ENCODE results near the gene IRAK2. TPM values are rescaled to one million over a fixed set of nuclear protein-coding genes. Genes with fewer than 3 reads are reported as not detected.
"Not testable (repeated sequence)": the region's sequence is repeated elsewhere in the genome, so short reads cannot be mapped to it uniquely, and the experiment has no call there.

IRAK2 gene
- total and polyA plus RNA-seq, 8 donors, result 0.45 to 6.2 (median 2.3) TPM; not detected in 1

DNA sequence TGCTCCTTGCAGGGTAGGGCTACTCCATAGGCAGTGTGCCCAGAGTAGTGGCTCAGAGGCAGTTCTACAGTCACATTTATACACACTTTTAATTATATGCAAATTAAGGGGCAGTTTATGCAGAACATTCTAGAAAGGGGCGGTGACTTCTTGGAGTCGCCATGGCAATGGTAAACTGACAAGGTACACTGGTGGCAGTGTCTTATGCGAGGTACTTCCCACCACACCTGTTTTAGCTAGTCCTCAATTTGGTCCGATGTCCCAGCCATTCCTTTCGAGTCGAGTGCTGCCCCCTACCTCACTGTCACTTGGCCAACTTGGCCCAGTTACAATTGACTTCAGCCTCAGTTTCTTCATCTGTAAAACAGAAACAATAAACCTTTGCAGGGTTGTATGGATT is 3.8 kb upstream of the IRAK2 start:
- H3K27me3 ChIP-seq, result no peaks in the 10 kb centered on the region
- no peaks in the 10 kb centered on the region for H3K9me3 ChIP-seq
- no peak overlapping the region for H3K27ac ChIP-seq
- no peak for DNase-seq
- TF ChIP-seq POLR2AphosphoS5 (IDR thresholded peaks at IDR 0.05) (no peak), CTCF (IDR thresholded peaks at IDR 0.05) (no peak), POLR2A (IDR thresholded peaks at IDR 0.05) (no peak), EP300 (IDR thresholded peaks at IDR 0.05) (no peak)
- 72 to 85% (median 76%) methylated on average over 6 of the region's 6 CpGs for WGBS, 5 donors
- intact Hi-C loops (cut with DNase I; ENCODE audit: low total_unique reads), result loop anchor here (10.0 kb wide), 1 partner anchor 64 kb away; no protein-coding TSS in a partner anchor
- H3K4me1 ChIP-seq, result peaks cover 10 to 19% (median 13%) of the 10 kb centered on the region in 4 donors
- H3K36me3 ChIP-seq, result no peaks in the 10 kb centered on the region
- no peak overlapping the region for H3K4me3 ChIP-seq

GRCh38 chr3:10162185-10162584 is 2.5 kb upstream of the IRAK2 start:
- DNase-seq, result no peak
- Histone ChIP-seq H3K27me3 (no peaks in the 10 kb centered on the region), H3K4me3 (no peak overlapping the region), H3K9me3 (no peaks in the 10 kb centered on the region), H3K36me3 (no peaks in the 10 kb centered on the region), H3K4me1 (peaks cover 10 to 27% (median 15%) of the 10 kb centered on the region in 4 donors), H3K27ac (no peak overlapping the region)
- WGBS, 5 donors, result 82 to 88% (median 87%) methylated on average over 6 of the region's 6 CpGs
- intact Hi-C loops (cut with DNase I; ENCODE audit: low total_unique reads), result loop anchor here (10.0 kb wide), 1 partner anchor 63 kb away; no protein-coding TSS in a partner anchor
- TF ChIP-seq POLR2AphosphoS5 (IDR thresholded peaks at IDR 0.05), result no peak
- TF ChIP-seq POLR2A (IDR thresholded peaks at IDR 0.05), result no peak
- TF ChIP-seq CTCF (IDR thresholded peaks at IDR 0.05), result no peak
- TF ChIP-seq EP300 (IDR thresholded peaks at IDR 0.05), result no peak

DNA sequence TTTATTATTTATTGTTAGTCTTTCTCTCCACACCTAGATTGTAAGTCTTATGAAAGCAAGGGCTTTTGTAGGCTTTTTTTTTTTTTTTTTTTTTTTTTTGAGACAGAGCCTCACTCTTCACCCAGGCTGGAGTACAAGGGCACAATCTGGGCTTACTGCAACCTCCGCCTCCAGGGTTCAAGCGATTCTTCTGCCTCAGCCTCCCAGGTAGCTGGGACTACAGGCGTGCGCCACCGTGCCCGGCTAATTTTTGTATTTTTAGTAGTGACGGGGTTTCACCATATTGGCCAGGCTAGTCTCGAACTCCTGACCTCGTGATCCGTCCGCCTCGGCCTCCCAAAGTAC is 546 bp upstream of the IRAK2 start:
- H3K9me3 ChIP-seq, H3K36me3 ChIP-seq, DNase-seq, H3K27me3 ChIP-seq: not testable (repeated sequence)
- Histone ChIP-seq H3K4me3 (peak overlapping the region; percentile 74 to 85 (median 76)), H3K4me1 (peaks cover 10 to 27% (median 15%) of the 10 kb centered on the region in 4 donors), H3K27ac (peak overlapping the region in 2 of 5 donors; percentile 80 to 82)
- intact Hi-C loops (cut with DNase I; ENCODE audit: low total_unique reads), result loop anchor here (10.0 kb wide), 1 partner anchor 61 kb away; no protein-coding TSS in a partner anchor
- WGBS, 5 donors, result 67 to 76% (median 70%) methylated on average over 12 of the region's 12 CpGs

GRCh38 chr3:10166213-10166604 is 1.5 kb downstream of the IRAK2 start:
- no peak for DNase-seq
- Histone ChIP-seq H3K4me3 (peak overlapping the region in 1 of 4 donors; percentile 85), H3K27me3 (no peaks in the 10 kb centered on the region), H3K36me3 (peaks cover 0 to 9% (median 2%) of the 10 kb centered on the region in 4 donors), H3K27ac (no peak overlapping the region), H3K4me1 (peaks cover 10 to 27% (median 15%) of the 10 kb centered on the region in 4 donors), H3K9me3 (peaks cover 0 to 12% (median 7%) of the 10 kb centered on the region in 4 donors)
- 89 to 96% (median 91%) methylated on average over 5 of the region's 5 CpGs for WGBS, 5 donors
- intact Hi-C loops (cut with DNase I; ENCODE audit: low total_unique reads), result loop anchor here (10.0 kb wide), 1 partner anchor 59 kb away; no protein-coding TSS in a partner anchor
- no peak for TF ChIP-seq EP300 (IDR thresholded peaks at IDR 0.05)
- TF ChIP-seq POLR2A (IDR thresholded peaks at IDR 0.05), result no peak
- TF ChIP-seq POLR2AphosphoS5 (IDR thresholded peaks at IDR 0.05), result no peak

GRCh38 chr3:10169000-10169496 is 4.3 kb downstream of the IRAK2 start:
- no peak for TF ChIP-seq POLR2AphosphoS5 (IDR thresholded peaks at IDR 0.05)
- TF ChIP-seq POLR2A (IDR thresholded peaks at IDR 0.05), result no peak
- no peak for TF ChIP-seq CTCF (IDR thresholded peaks at IDR 0.05)
- TF ChIP-seq EP300 (IDR thresholded peaks at IDR 0.05), result no peak
- H3K4me3 ChIP-seq, result no peak overlapping the region
- peaks cover 0 to 12% (median 7%) of the 10 kb centered on the region in 4 donors for H3K9me3 ChIP-seq
- intact Hi-C loops (cut with DNase I; ENCODE audit: low total_unique reads), result loop anchor here (10.0 kb wide), 1 partner anchor 56 kb away; no protein-coding TSS in a partner anchor
- 79 to 83% (median 82%) methylated on average over 8 of the region's 8 CpGs for WGBS, 5 donors
- peaks cover 6 to 35% (median 23%) of the 10 kb centered on the region in 4 donors for H3K4me1 ChIP-seq
- no peak overlapping the region for H3K27ac ChIP-seq
- peaks cover 0 to 9% (median 2%) of the 10 kb centered on the region in 4 donors for H3K36me3 ChIP-seq
- H3K27me3 ChIP-seq, result no peaks in the 10 kb centered on the region
- DNase-seq, result no peak

Data from stomach (tissue), 9 donors.